H9 (cell line): ENCODE data around the gene TNIK. TPM values are rescaled to one million over a fixed set of nuclear protein-coding genes. Genes with fewer than 3 reads are reported as not detected.

Experiments
- DNase-seq: peaks from one replicate; pipeline ENCODE4 v3.0.0-alpha.2; 2017
- H2AFZ ChIP-seq: one replicate; pipeline ENCODE4 v1.6.1; 2013; ENCODE audit warnings: mild to moderate bottlenecking, low read length, control low read depth, moderate library complexity
- H2AK5ac ChIP-seq: 2 replicates; pipeline ENCODE4 v1.6.1; 2013; ENCODE audit warnings: low read length, control low read depth, mixed read lengths; ENCODE audit not compliant: insufficient read length
- H2BK120ac ChIP-seq: one replicate; pipeline ENCODE4 v1.6.1; 2013; ENCODE audit warnings: low read depth, mild to moderate bottlenecking, low read length, control low read depth, inconsistent platforms; ENCODE audit not compliant: poor library complexity, severe bottlenecking
- H2BK12ac ChIP-seq: 2 replicates; pipeline ENCODE4 v1.6.1; 2013; ENCODE audit warnings: low read length, control low read depth, mixed read lengths, low read depth; ENCODE audit not compliant: insufficient read length
- H2BK15ac ChIP-seq: 2 replicates; pipeline ENCODE4 v1.6.1; 2013; ENCODE audit warnings: low read depth, low read length, control low read depth
- H2BK20ac ChIP-seq: one replicate; pipeline ENCODE4 v1.6.1; 2013; ENCODE audit warnings: low read depth, mild to moderate bottlenecking, low read length, control low read depth, inconsistent platforms; ENCODE audit not compliant: poor library complexity, severe bottlenecking
- H2BK5ac ChIP-seq: 2 replicates; pipeline ENCODE4 v1.6.1; 2013; ENCODE audit warnings: low read length, control low read depth, mixed read lengths; ENCODE audit not compliant: insufficient read length
- H3K14ac ChIP-seq: 2 replicates; pipeline ENCODE4 v1.6.1; 2013; ENCODE audit warnings: low read length, control low read depth; ENCODE audit not compliant: insufficient read depth
- H3K18ac ChIP-seq: 2 replicates; pipeline ENCODE4 v1.6.1; 2013; ENCODE audit warnings: low read depth, mild to moderate bottlenecking, mixed read lengths, low read length, control low read depth; ENCODE audit not compliant: insufficient read length
- H3K23ac ChIP-seq: 2 replicates; pipeline ENCODE4 v1.6.1; 2013; ENCODE audit warnings: low read length, control low read depth, mixed read lengths, low read depth; ENCODE audit not compliant: insufficient read length
- H3K23me2 ChIP-seq: 2 replicates; pipeline ENCODE4 v1.6.1; 2013; ENCODE audit warnings: low read depth, mild to moderate bottlenecking, mixed read lengths, low read length, control low read depth; ENCODE audit not compliant: insufficient read length, poor library complexity, severe bottlenecking
- H3K27ac ChIP-seq: 2 replicates; pipeline ENCODE4 v1.5.1; 2013; ENCODE audit warnings: low read length, control low read depth, mixed read lengths, low read depth; ENCODE audit not compliant: insufficient read length
- H3K27me3 ChIP-seq: 2 replicates; pipeline ENCODE4 v1.6.1; 2013; ENCODE audit warnings: low read length, control low read depth, inconsistent platforms; ENCODE audit not compliant: insufficient read depth
- H3K4ac ChIP-seq: 2 replicates; pipeline ENCODE4 v1.6.1; 2013; ENCODE audit warnings: low read depth, mild to moderate bottlenecking, control low read depth, inconsistent platforms, low read length, moderate library complexity
- H3K4me1 ChIP-seq: 2 replicates; pipeline ENCODE4 v1.6.1; 2013; ENCODE audit warnings: low read length, control low read depth, inconsistent platforms; ENCODE audit not compliant: insufficient read depth
- H3K4me2 ChIP-seq: 2 replicates; pipeline ENCODE4 v1.6.1; 2013; ENCODE audit warnings: low read length, control low read depth, mixed read lengths; ENCODE audit not compliant: insufficient read length, insufficient read depth
- H3K56ac ChIP-seq: 2 replicates; pipeline ENCODE4 v1.6.1; 2013; ENCODE audit warnings: low read depth, mild to moderate bottlenecking, mixed read lengths, low read length, control low read depth; ENCODE audit not compliant: insufficient read length
- H3K79me1 ChIP-seq: 2 replicates; pipeline ENCODE4 v1.6.1; 2013; ENCODE audit warnings: low read depth, mild to moderate bottlenecking, moderate library complexity, low read length, control low read depth, inconsistent platforms; ENCODE audit not compliant: insufficient read depth, poor library complexity, severe bottlenecking
- H3K79me2 ChIP-seq: 2 replicates; pipeline ENCODE4 v1.6.1; 2013; ENCODE audit warnings: low read length, control low read depth, inconsistent platforms; ENCODE audit not compliant: insufficient read depth
- H3K9ac ChIP-seq: 2 replicates; pipeline ENCODE4 v1.6.1; 2013; ENCODE audit warnings: low read length, control low read depth, mixed read lengths; ENCODE audit not compliant: insufficient read length; ENCODE audit errors: extremely low read depth
- H3K9me3 ChIP-seq: one replicate; pipeline ENCODE4 v1.6.1; 2013; ENCODE audit warnings: low read depth, low read length, inconsistent platforms; ENCODE audit not compliant: control insufficient read depth
- H3T11ph ChIP-seq: one replicate; pipeline ENCODE4 v1.6.1; 2013; ENCODE audit warnings: mild to moderate bottlenecking, low read length, control low read depth, inconsistent platforms
- H4K20me1 ChIP-seq: one replicate; pipeline ENCODE4 v1.6.1; 2013; ENCODE audit not compliant: control insufficient read depth, insufficient read length, insufficient read depth
- H4K5ac ChIP-seq: 2 replicates; pipeline ENCODE4 v1.6.1; 2013; ENCODE audit warnings: low read depth, mild to moderate bottlenecking, mixed read lengths, low read length, control low read depth; ENCODE audit not compliant: insufficient read length
- H4K8ac ChIP-seq: replicated peaks from 2 replicates; pipeline ENCODE4 v1.6.1; 2013; ENCODE audit warnings: low read length, control low read depth, mixed read lengths, low read depth; ENCODE audit not compliant: insufficient read length
- H4K91ac ChIP-seq: 2 replicates; pipeline ENCODE4 v1.6.1; 2013; ENCODE audit warnings: low read depth, mild to moderate bottlenecking, moderate library complexity, mixed read lengths, low read length, control low read depth; ENCODE audit not compliant: insufficient read length
- H3K27ac Mint-ChIP-seq, 3 experiments: 2 replicates in 2 of 3; 3 replicates in 1 of 3; pipeline ENCODE4 v1.8.0; 2020 to 2021; ENCODE audit warnings: mixed read lengths in 3 of 3, mild to moderate bottlenecking in 1 of 3, moderate library complexity in 1 of 3
- H3K27me3 Mint-ChIP-seq: 2 replicates; pipeline ENCODE4 v1.8.0; 2021; ENCODE audit warnings: low read depth, mild to moderate bottlenecking, moderate library complexity, mixed read lengths
- H3K36me3 Mint-ChIP-seq, 3 experiments: 2 replicates in 2 of 3; 3 replicates in 1 of 3; pipeline ENCODE4 v1.8.0; 2020 to 2021; ENCODE audit warnings: low read depth in 3 of 3, mixed read lengths in 3 of 3; ENCODE audit not compliant: insufficient read depth in 1 of 3
- H3K4me1 Mint-ChIP-seq, 2 experiments: 2 replicates each; pipeline ENCODE4 v1.8.0; 2020; ENCODE audit warnings: mixed read lengths in 2 of 2
- H3K4me3 Mint-ChIP-seq, 2 experiments: 2 replicates in 1 of 2; 3 replicates in 1 of 2; pipeline ENCODE4 v1.8.0; 2020 to 2021; ENCODE audit warnings: mild to moderate bottlenecking in 2 of 2, mixed read lengths in 2 of 2, moderate library complexity in 1 of 2
- H3K9me3 Mint-ChIP-seq, 2 experiments: 2 replicates in 1 of 2; 3 replicates in 1 of 2; pipeline ENCODE4 v1.8.0; 2020; ENCODE audit warnings: mild to moderate bottlenecking in 2 of 2, mixed read lengths in 2 of 2, moderate library complexity in 1 of 2
- CTCF ChIP-seq: fragments of 200-600 bp; sonication (generic); conservative IDR thresholded peaks from 3 replicates; pipeline ENCODE4 v1.8.0; 2021; ENCODE audit warnings: antibody characterized with exemption, mild to moderate bottlenecking
- WGBS: extraction: QIAGEN DNeasy Blood & Tissue Kit; methylation state at CpG from one replicate; pipeline ENCODE4 v1.1.7; 2013; ENCODE audit warnings: missing lambda C conversion rate, low lambda C conversion rate, mixed read lengths; ENCODE audit not compliant: insufficient read length; ENCODE audit errors: extremely low coverage; 5-methylcytosine and 5-hydroxymethylcytosine counted together
- total RNA-seq: library from RNA; stranded (reverse); gene quantifications from 2 replicates; pipeline ENCODE4 v1.2.1, GENCODE V29; 2021

TNIK gene
- total RNA-seq, 1 experiment from 2014 or later: 15.9 TPM

GRCh38 chr3:171315101-171315500 is 145.1 kb downstream of the TNIK start:
- no peak overlapping the region for H3K4me3 Mint-ChIP-seq
- peaks cover 22 to 26% of the 10 kb centered on the region in 2 experiments for H3K4me1 Mint-ChIP-seq
- DNase-seq: no peak
- no peaks in the 10 kb centered on the region for H3K9me3 Mint-ChIP-seq
- no peaks in the 10 kb centered on the region for H3K9me3 ChIP-seq
- H3K36me3 Mint-ChIP-seq: no peaks in the 10 kb centered on the region
- no peaks in the 10 kb centered on the region for H3K79me1 ChIP-seq
- H2BK5ac ChIP-seq: no peak overlapping the region
- H4K20me1 ChIP-seq: no peaks in the 10 kb centered on the region
- no peak overlapping the region for H3K14ac ChIP-seq
- no peak overlapping the region for H3K23ac ChIP-seq
- TF ChIP-seq CTCF: no peak
- H3K56ac ChIP-seq: no peak overlapping the region
- H3K4me2 ChIP-seq: no peak overlapping the region
- no peaks in the 10 kb centered on the region for H3K27me3 Mint-ChIP-seq
- no peak overlapping the region for H3K4ac ChIP-seq
- H2BK12ac ChIP-seq: no peak overlapping the region
- H3K18ac ChIP-seq: no peak overlapping the region
- H4K91ac ChIP-seq: no peak overlapping the region
- no peak overlapping the region for H4K5ac ChIP-seq
- no peak overlapping the region for H2BK15ac ChIP-seq
- peaks cover 2% of the 10 kb centered on the region; the same call in 1 of the 2 replicates for H3K4me1 ChIP-seq
- H2AK5ac ChIP-seq: no peak overlapping the region
- H3K23me2 ChIP-seq: no peaks in the 10 kb centered on the region
- WGBS: no CpG with 5 or more reads among the region's 2 CpGs
- no peak overlapping the region for H3T11ph ChIP-seq
- H3K27me3 ChIP-seq: no peaks in the 10 kb centered on the region
- H3K27ac Mint-ChIP-seq: no peak overlapping the region; a peak in 1 of 7 replicates
- H2BK120ac ChIP-seq: no peak overlapping the region
- no peak overlapping the region for H4K8ac ChIP-seq
- H2AFZ ChIP-seq: no peak overlapping the region
- no peak overlapping the region for H3K27ac ChIP-seq
- H3K79me2 ChIP-seq: no peaks in the 10 kb centered on the region; the same call in 1 of the 2 replicates
- H3K9ac ChIP-seq: no peak overlapping the region
- H2BK20ac ChIP-seq: no peak overlapping the region
